Brain microvascular endothelial cell (primary cell): ENCODE results near the gene ZNF121.

Experiments used
- DNase-seq: peaks from one replicate; pipeline ENCODE4 v3.0.0-alpha.2; 2020
- H3K27ac ChIP-seq: fragments of 250-450 bp; sonication (Bioruptor Pico); 2 replicates; pipeline ENCODE4 v1.5.1; 2020; ENCODE audit warnings: mild to moderate bottlenecking, moderate library complexity
- H3K27me3 ChIP-seq: fragments of 250-450 bp; sonication (Bioruptor Pico); replicated peaks from 2 replicates; pipeline ENCODE4 v1.5.1; 2020; ENCODE audit warnings: mild to moderate bottlenecking
- H3K36me3 ChIP-seq: fragments of 250-450 bp; sonication (Bioruptor Pico); replicated peaks from 2 replicates; pipeline ENCODE4 v1.5.1; 2020; ENCODE audit warnings: mild to moderate bottlenecking
- H3K4me3 ChIP-seq: 2 replicates; pipeline ENCODE4 v1.5.1; 2011; ENCODE audit warnings: low read depth, mild to moderate bottlenecking, control low read depth, low read length, moderate library complexity
- CTCF ChIP-seq: IDR thresholded peaks from 2 replicates; pipeline ENCODE4 v1.5.1; 2011; ENCODE audit warnings: low read depth, mild to moderate bottlenecking, moderate library complexity, low read length, control low read depth, inconsistent platforms; ENCODE audit errors: missing control alignments
- in situ Hi-C: cut with HindIII; loops from 2 replicates; pipeline ENCODE4 v1.10.0; 2017; ENCODE audit warnings: low sequenced_read_pairs, low pct_ligation_motif_present

The ZNF121 gene

DNA sequence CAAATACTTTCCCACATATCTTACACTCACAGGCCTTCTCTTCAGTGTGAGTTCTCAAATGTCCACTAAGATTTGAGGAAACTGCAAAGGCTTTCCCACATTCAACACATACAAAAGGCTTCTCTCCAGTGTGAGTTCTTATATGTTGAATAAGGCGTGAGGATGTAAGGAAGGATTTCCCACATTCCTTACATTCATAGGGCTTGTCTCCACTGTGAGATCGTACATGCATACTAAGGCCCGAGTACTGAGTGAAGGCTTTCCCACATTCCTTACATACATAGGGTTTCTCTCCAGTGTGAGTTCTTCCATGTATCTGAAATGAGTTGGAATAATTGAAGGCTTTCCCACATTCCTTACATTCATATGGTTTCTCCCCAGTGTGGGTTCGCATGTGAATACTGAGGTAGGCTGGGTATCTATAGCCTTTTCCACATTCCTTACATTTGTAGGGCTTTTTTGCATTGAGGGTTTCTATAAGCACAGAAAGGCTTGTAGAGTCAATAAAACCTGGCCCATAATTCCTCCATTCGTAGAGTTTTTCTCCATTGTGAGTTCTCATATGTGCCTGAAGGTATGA lies 55.5 kb downstream of the ZNF121 start:
- H3K27ac ChIP-seq: no peak overlapping the region
- H3K27me3 ChIP-seq: no peaks in the 10 kb centered on the region
- H3K4me3 ChIP-seq: no peak overlapping the region
- no peak for TF ChIP-seq CTCF
- no peak for DNase-seq
- H3K36me3 ChIP-seq: peaks cover 82% of the 10 kb centered on the region
- in situ Hi-C loops: no loop called here

- Histone ChIP-seq H3K36me3 (peaks cover 33% of the 10 kb centered on the region), H3K27ac (no peak overlapping the region), H3K27me3 (no peaks in the 10 kb centered on the region), H3K4me3 (no peak overlapping the region)
- no peak for TF ChIP-seq CTCF
- no peak for DNase-seq
- in situ Hi-C loops: no loop called here
Measured at GRCh38 chr19:9523885-9524474, 60.3 kb downstream of the ZNF121 start.
